GM11168 (cell line): ENCODE results near the gene MCC.

Experiments
- in situ Hi-C: fragments of 300-500 bp; cut with MboI; formaldehyde crosslinking; loops from one replicate; pipeline ENCODE4 v1.12.0; 2022; ENCODE audit warnings: low sequenced_read_pairs; ENCODE audit not compliant: unreplicated experiment

MCC gene

DNA sequence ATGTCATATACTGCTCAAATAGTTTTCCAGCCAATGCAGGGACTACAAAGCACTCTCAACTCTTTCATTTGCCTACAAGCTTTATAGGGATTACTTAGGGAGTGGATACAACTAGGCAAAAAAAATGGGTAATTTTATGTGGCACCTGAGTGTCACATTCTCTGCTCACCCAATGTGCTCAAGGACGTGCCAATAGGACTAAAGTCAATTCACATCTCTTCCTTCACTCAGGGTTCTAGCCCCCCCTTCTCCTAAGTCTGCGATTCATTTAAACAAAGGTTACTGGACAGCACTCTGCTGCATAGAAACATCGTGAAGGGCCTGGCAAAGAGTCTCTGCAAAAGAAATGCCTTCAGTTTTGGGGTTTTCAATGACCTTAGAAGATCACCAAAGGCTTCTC is 195.8 kb downstream of the MCC start:
- in situ Hi-C loops: no loop called here

- in situ Hi-C loops: no loop called here
Observed at GRCh38 chr5:113283558-113283957, 204.7 kb downstream of the MCC start.

- in situ Hi-C loops: no loop called here
Observed at GRCh38 chr5:113282472-113282871, 205.8 kb downstream of the MCC start.

DNA sequence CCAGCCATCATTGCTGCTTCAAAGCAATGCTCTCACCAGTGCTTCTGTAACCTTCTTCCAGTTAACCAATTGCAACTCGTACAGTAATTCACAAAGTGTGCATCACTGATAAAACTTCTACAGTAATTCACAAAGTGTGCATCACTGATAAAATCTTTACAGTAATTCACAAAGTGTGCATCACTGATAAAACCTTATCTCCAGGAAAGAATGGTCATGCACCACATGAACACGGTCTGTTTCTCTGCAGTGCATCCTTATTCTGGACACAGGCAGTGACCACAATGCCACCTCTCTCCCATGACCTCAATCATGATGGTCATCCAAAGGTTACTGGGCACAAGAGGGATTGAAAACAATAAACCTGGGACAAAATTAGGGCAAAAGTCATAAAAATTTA is 207.1 kb downstream of the MCC start:
- in situ Hi-C loops: no loop called here

DNA sequence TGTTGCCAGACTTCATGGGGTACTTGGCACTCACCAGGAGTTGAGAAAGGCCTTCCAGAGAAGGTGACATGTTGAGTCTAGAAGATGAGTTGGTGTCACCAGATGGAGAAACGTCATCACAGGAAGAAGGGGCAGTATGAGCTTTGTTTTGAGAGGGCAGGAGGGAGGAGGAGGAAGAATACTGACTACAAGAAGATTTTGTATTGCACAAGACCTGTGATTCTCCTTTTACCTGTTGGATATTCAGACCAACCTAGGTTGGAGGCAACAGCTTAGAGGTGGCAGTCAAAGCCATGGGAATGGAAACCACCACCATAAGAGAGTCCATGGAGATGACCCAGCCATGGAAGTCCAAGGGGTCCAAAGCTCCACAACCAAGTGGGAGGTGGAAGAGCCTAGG is 207.7 kb downstream of the MCC start:
- in situ Hi-C loops: no loop called here

GRCh38 chr5:113278976-113279375 is 209.3 kb downstream of the MCC start:
- in situ Hi-C loops: no loop called here

DNA sequence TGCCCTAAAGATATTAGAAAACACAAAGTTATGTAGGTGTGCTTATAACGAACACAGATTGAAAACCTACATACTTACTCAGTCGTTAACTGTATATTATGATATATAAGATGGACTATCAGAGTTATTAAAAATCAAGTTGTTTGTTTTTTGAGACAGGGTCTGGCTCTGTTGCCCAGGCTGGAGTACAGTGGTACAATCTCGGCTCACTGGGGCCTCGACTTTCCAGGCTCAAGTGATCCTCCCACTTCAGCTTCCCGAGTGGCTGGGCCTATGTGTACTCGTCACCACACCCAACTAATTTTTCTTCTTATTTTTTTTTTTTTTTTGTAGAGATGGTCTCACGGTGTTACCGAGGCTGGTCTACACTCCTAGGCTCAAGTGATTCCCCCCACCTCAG is 211.8 kb downstream of the MCC start:
- in situ Hi-C loops: no loop called here

DNA sequence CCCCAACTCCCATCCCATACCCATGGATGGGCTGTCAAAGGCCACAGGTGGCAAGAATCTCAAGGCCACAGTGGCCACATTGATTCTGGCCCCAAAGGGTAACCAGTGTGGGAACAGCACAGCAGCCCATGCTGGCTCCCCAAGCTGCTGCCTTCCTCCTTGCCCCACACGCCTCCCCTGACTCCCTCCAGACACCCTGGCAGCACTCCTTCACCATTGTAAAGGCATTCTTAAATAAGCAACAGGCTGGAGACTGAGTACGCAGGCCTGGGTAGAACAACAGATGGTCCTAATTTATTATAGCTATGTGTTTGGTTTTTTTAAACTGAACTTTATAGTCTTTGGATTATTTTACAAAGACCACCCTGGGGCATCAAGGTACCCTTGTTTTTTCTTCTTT is 212.3 kb downstream of the MCC start:
- in situ Hi-C loops: no loop called here

DNA sequence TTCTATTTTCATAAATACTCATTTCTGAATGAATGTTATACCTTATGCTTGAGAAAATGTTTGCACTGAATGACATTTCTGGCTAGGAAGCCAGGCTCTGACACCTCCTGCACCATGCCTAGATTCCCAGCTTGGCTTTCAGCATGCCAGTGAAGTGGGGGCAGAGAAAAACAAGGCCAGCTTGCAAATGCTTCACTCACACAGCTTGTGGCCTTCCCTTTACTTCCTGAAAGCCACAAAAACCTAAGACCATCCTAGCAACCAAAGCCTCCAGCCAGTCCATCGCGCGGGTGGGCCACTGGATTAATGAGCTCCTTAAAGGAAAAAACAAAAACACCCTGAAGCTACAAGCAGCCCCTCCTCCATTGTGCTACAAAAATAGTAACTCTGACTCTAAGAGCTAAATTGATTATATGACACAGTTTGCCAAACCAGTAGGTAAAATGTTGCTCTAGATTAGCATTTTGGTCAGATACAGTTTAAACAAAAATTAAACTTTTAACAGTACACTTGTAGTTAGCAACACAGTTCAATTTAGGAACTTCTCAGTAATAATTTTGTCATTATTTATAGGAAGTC is 213.3 kb downstream of the MCC start:
- in situ Hi-C loops: no loop called here

DNA sequence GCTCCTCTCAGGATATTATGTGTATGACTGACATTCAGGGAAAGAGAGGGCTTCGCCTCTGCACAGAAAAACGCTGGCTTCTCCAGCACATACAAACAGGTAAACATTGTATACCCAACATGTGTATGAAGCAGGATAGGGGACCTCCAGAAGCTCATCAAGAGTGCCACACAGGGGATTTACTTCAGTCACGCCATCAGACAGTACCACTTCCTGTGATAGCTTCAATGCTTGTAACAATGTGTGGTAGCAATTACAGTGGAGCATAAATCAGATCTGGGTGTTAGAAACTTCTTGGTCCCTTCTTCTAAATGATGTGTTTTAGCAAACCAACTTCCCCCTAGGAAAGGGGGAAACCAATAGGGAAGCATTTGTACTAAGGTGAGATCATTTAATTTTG is 214.3 kb downstream of the MCC start:
- in situ Hi-C loops: no loop called here

- in situ Hi-C loops: no loop called here
Observed at GRCh38 chr5:113271745-113272454, 216.4 kb downstream of the MCC start.

- in situ Hi-C loops: no loop called here
Observed at GRCh38 chr5:113271015-113271414, 217.2 kb downstream of the MCC start.

GRCh38 chr5:113270086-113270485 is 218.2 kb downstream of the MCC start:
- in situ Hi-C loops: no loop called here

DNA sequence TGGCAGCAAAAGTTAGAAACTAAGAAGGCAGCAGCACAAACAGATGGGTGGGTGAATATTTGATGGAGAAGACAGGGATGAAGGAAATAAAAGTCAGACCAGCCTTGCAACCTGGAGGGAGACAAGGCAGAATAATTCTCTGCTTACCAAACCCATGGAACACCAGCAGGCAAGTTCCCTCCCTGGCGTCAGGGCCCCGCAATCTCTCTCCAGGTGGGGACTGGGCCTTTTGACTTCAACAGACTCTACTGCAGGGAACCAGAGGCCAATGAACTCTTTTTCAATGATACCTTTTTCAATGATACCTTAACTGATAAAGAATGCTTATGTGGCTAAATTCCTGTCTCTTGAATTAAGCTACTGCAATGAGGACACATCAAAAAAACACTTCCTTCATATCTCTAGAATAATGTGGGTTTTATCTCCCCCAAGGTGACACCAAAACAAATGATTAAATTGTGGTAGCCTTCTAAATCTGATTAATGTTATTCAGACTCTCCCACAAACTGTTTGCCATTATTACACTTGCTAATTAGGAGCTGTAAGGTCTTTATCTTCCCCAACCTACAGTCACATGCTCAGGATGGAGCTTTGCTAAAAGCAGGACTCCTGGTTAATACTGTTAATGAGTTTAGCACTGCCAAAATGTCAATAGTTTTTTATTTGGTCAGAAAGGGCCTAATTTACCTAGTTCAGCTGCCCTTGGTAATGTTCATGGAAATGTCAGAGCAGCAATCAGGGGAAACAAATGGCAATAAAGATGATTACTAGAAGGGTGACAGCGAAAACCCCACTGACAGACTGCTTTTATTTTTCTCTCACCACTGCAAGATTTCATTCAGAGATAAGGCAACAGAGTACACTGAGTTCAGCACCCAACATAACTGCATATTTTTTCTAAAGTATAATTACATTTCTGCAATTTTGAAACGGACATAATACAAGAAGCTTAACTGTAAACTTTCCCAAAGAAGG is 218.9 kb downstream of the MCC start:
- in situ Hi-C loops: no loop called here

GRCh38 chr5:113268232-113268631 is 220.0 kb downstream of the MCC start:
- in situ Hi-C loops: no loop called here

- in situ Hi-C loops: no loop called here
Observed at GRCh38 chr5:113267361-113267900, 220.8 kb downstream of the MCC start.

DNA sequence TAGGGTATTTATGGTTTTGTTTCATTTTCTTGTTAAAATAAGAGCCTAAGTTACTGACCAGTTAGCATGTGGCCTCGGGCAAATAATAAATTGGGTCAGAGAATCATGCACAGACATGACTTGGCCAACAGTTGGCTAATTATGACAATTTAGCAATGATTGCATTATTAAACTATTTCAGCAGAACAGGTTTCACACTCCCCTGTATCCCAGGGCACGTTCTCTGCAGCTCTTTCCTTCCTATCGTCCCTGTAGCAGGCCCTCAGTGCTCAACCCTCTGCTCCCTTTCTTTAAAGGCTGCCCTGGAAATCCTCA is 221.4 kb downstream of the MCC start:
- in situ Hi-C loops: no loop called here

DNA sequence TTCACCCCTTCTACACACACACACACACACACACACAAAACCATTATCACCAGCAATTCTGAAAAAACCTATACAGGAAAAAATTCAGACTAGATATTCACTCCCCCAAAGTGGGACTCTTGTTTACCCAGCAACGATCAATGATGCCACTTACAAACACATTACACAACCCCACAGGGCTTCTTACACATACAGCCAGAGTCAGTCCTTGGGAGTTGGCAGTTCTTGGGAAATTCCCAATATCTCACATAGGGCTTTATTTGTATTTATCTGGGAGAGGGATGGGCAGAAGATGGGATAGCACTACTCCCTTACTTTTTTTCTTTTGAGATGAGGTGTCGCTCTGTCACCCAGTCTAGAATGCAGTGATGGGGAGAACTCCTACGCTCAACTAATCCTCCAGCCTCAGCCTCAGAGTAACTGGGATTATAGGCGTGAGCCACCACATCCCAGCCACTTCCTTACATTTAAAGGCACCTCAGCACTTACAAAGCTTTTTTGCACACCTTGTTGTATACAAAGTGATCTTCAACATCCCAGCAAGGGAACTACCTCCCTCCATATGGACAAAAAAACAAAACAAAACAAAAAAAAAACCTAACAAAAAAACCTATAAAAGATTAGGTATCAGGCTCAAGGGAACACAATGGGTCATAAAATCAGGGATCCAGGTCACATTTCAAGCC is 221.9 kb downstream of the MCC start:
- in situ Hi-C loops: no loop called here

DNA sequence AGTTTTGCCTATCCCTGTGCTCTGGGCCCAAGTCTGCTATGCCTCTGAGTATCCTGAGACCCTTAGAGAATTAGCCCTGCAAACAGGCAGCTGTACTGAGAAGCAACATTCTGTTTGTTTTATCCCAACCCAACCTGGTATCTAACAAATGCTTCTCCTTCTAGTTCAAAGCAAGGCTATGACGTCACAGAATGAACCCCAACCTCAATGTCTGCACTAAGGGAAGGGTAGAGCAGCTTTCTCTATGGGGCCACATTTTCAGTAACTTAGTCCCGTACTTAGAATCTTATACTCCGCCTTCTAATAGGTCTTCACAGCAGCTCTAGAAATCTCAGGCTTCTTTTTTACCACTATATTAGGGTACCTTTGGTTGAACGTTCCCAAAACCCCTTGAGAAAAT is 223.1 kb downstream of the MCC start:
- in situ Hi-C loops: no loop called here

DNA sequence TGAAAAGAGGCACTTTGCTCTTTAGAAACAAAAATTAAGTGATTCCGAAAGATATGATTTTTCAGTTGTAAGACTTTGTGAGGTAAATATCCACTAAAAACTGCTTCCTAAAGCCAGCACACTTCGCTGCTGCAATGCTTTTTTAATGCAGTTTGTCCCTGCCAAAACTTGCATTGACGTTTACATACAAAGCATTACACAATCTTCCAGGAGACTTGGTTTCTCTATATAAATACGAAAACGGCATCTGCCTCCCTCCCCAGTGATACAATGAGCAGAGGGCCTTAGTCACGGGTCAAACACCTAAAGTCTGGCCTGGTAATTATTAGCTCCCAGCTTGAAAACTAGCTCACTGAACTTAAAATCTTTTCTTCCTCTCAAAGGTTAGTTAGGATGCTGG is 224.2 kb downstream of the MCC start:
- in situ Hi-C loops: no loop called here

GRCh38 chr5:113263545-113263944 is 224.7 kb downstream of the MCC start:
- in situ Hi-C loops: no loop called here
